ENCODE measurements around the gene FOLR2. TPM values are rescaled to one million over a fixed set of nuclear protein-coding genes. Genes with fewer than 3 reads are reported as not detected.
A peak's percentile ranks its signal among the peaks of the same experiment; 100 is the strongest.

The FOLR2 gene
- polyA plus RNA-seq, 1 of the 3 experiments (the other 2 are of a cell fraction) = not detected

- Histone ChIP-seq H3K4me1 (ENCODE audit: control insufficient read depth in 1 of 2, insufficient read depth in 2 of 2, low read depth in 1 of 2, low read length in 1 of 2) (peaks cover 5 to 31% of the 10 kb centered on the region in 2 experiments; a peak in 3 of 4 replicates), H4K20me1 (ENCODE audit: insufficient read depth) (peaks cover 49% of the 10 kb centered on the region), H3K9me3 (no peaks in the 10 kb centered on the region), H3K27ac (ENCODE audit: low read depth in 2 of 2, low read length in 1 of 2) (peak overlapping the region in 1 of 2 experiments; percentile 43; a peak in 1 of 4 replicates), H2AFZ (ENCODE audit: low read depth) (no peak overlapping the region), H3K4me2 (peak overlapping the region; percentile 100; the same call in 1 of the 2 replicates), H3K9ac (no peak overlapping the region), H3K9me2 (no peaks in the 10 kb centered on the region), H3K36me3 (replicated peaks in 1 of 2; ENCODE audit: control insufficient read depth in 1 of 2, insufficient read depth in 2 of 2, low read length in 1 of 2) (peaks cover 52 to 62% of the 10 kb centered on the region in 2 experiments), H3F3A (replicated peaks; ENCODE audit: insufficient read depth) (peaks cover 6% of the 10 kb centered on the region), H3K4me3 (ENCODE audit: low read depth in 2 of 2, low read length in 1 of 2) (no peak overlapping the region), H3K27me3 (ENCODE audit: insufficient read depth) (no peaks in the 10 kb centered on the region), H3K79me2 (ENCODE audit: insufficient read depth) (peaks cover 60% of the 10 kb centered on the region)
- CTCF ChIA-PET = interaction anchor here (0.8 to 9.1 kb wide), 9 partner anchors 9 to 206 kb away, joined by 3 to 73 read pairs (median 6); partner anchors contain the start of gene CLPB
- no peak for TF ChIP-seq EP300 (IDR thresholded peaks at IDR 0.05; ENCODE audit: borderline replicate concordance in 1 of 2, low read depth in 1 of 2, low read length in 1 of 2)
- TF ChIP-seq ELF1 (IDR thresholded peaks at IDR 0.05) = no peak
- TF ChIP-seq TAF1 (IDR thresholded peaks at IDR 0.05; ENCODE audit: borderline replicate concordance, low read depth, low read length) = no peak
- no peak for TF ChIP-seq TCF12 (IDR thresholded peaks at IDR 0.05)
- TF ChIP-seq JUND (IDR thresholded peaks at IDR 0.05) = no peak
- TF ChIP-seq SMC3 (IDR thresholded peaks at IDR 0.05; ENCODE audit: low read depth, low read length) = no peak
- TF ChIP-seq MAX (IDR thresholded peaks at IDR 0.05; ENCODE audit: low read depth) = no peak
- TF ChIP-seq SIN3A (IDR thresholded peaks at IDR 0.05; ENCODE audit: borderline replicate concordance, low read depth, low read length) = no peak
- TF ChIP-seq NRF1 (IDR thresholded peaks at IDR 0.05; ENCODE audit: low read depth, low read length) = no peak
- POLR2A ChIA-PET = interaction anchor here (0.9 to 8.7 kb wide), 5 partner anchors 9 to 204 kb away, joined by 3 to 131 read pairs (median 4); no protein-coding TSS in a partner anchor
- WGBS (ENCODE audit: low lambda C conversion rate) = 96% methylated on average over 4 of the region's 14 CpGs
- no peak for DNase-seq
Measured at GRCh38 chr11:72227316-72228228, 11.0 kb downstream of the FOLR2 start.

GRCh38 chr11:72228229-72228843 is 11.7 kb downstream of the FOLR2 start:
- peak overlapping the region in 1 of 2 experiments; percentile 43; a peak in 1 of 4 replicates for H3K27ac ChIP-seq (ENCODE audit: low read depth in 2 of 2, low read length in 1 of 2)
- peaks cover 60% of the 10 kb centered on the region for H3K79me2 ChIP-seq (ENCODE audit: insufficient read depth)
- DNase-seq = no peak
- no peak overlapping the region; the same call in 1 of the 2 replicates for H3K4me2 ChIP-seq
- peaks cover 5 to 28% of the 10 kb centered on the region in 2 experiments; a peak in 3 of 4 replicates for H3K4me1 ChIP-seq (ENCODE audit: control insufficient read depth in 1 of 2, insufficient read depth in 2 of 2, low read depth in 1 of 2, low read length in 1 of 2)
- WGBS (ENCODE audit: low lambda C conversion rate) = 90% methylated on average over 13 of the region's 16 CpGs
- no peaks in the 10 kb centered on the region for H3K9me3 ChIP-seq
- ChIA-PET CTCF (interaction anchor here (0.8 to 9.1 kb wide), 8 partner anchors 8 to 206 kb away, joined by 3 to 73 read pairs (median 6); partner anchors contain the start of gene CLPB), POLR2A (interaction anchor here (0.9 to 8.7 kb wide), 5 partner anchors 8 to 203 kb away, joined by 3 to 131 read pairs (median 4); no protein-coding TSS in a partner anchor)
- peaks cover 9% of the 10 kb centered on the region for H3F3A ChIP-seq (replicated peaks; ENCODE audit: insufficient read depth)
- no peak overlapping the region for H3K4me3 ChIP-seq (ENCODE audit: low read depth in 2 of 2, low read length in 1 of 2)
- H3K27me3 ChIP-seq (ENCODE audit: insufficient read depth) = no peaks in the 10 kb centered on the region
- no peak overlapping the region for H2AFZ ChIP-seq (ENCODE audit: low read depth)
- H3K9ac ChIP-seq = no peak overlapping the region
- no peak for TF ChIP-seq POLR2AphosphoS5 (IDR thresholded peaks at IDR 0.05; ENCODE audit: low read depth, low read length)
- TF ChIP-seq CTCF (IDR thresholded peaks at IDR 0.05) = 0 out of 2 replicates have a peak, but pooled peaks have one; percentile 7
- H3K9me2 ChIP-seq = no peaks in the 10 kb centered on the region
- peaks cover 57 to 66% of the 10 kb centered on the region in 2 experiments for H3K36me3 ChIP-seq (replicated peaks in 1 of 2; ENCODE audit: control insufficient read depth in 1 of 2, insufficient read depth in 2 of 2, low read length in 1 of 2)
- peaks cover 49% of the 10 kb centered on the region for H4K20me1 ChIP-seq (ENCODE audit: insufficient read depth)

All from SK-N-SH (cell line).